A673 (cell line): ENCODE results near the gene WWC1. TPM values are rescaled to one million over a fixed set of nuclear protein-coding genes. Genes with fewer than 3 reads are reported as not detected.

Experiments
- BruUV-seq: library from RNA; stranded (reverse); fragments of 400-500 nt; replicated peaks from 2 replicates; lab custom pipeline; 2021; lab: Mats Ljungman, UMichigan
- CTCF ChIA-PET: fragments of 300-600 bp; sonication (Branson Sonifier 250); formaldehyde crosslinking; loops from one replicate; lab custom pipeline; 2022; ENCODE audit warnings: antibody characterized with exemption; lab: Charles Lee
- POLR2A ChIA-PET: fragments of 300-600 bp; sonication (Branson Sonifier 250); formaldehyde crosslinking; loops from one replicate; lab custom pipeline; 2022; ENCODE audit warnings: antibody characterized with exemption; ENCODE audit not compliant: low non-redundant PET; lab: Charles Lee
- DNase-seq: peaks from one replicate; pipeline ENCODE4 v3.0.0-alpha.2; 2015; ENCODE audit warnings: low spot score
- H3K27ac ChIP-seq: fragments of 200-600 bp; sonication (generic); 2 replicates; pipeline ENCODE4 v1.5.1; 2016; ENCODE audit warnings: mixed run types, low read depth, mild to moderate bottlenecking, mixed read lengths, antibody characterized with exemption, low read length; ENCODE audit not compliant: poor library complexity, severe bottlenecking
- H3K27me3 ChIP-seq: fragments of 200-600 bp; sonication (generic); replicated peaks from 2 replicates; pipeline ENCODE4 v1.6.1; 2017; ENCODE audit warnings: mixed run types, low read depth, mild to moderate bottlenecking, mixed read lengths, antibody characterized with exemption, low read length; ENCODE audit not compliant: insufficient read depth, poor library complexity
- H3K36me3 ChIP-seq: fragments of 200-600 bp; sonication (generic); 2 replicates; pipeline ENCODE4 v1.6.1; 2016; ENCODE audit warnings: mixed run types, mild to moderate bottlenecking, mixed read lengths, antibody characterized with exemption, low read length; ENCODE audit not compliant: insufficient read depth, poor library complexity, severe bottlenecking
- H3K4me1 ChIP-seq: fragments of 200-600 bp; sonication (generic); 2 replicates; pipeline ENCODE4 v1.6.1; 2017; ENCODE audit warnings: mixed run types, mild to moderate bottlenecking, mixed read lengths, antibody characterized with exemption, low read length; ENCODE audit not compliant: insufficient read depth, poor library complexity, severe bottlenecking
- H3K4me3 ChIP-seq: fragments of 200-600 bp; sonication (generic); 2 replicates; pipeline ENCODE4 v1.5.1; 2016; ENCODE audit warnings: low read depth, mixed run types, mild to moderate bottlenecking, mixed read lengths, low read length; ENCODE audit not compliant: poor library complexity, severe bottlenecking
- H3K9me3 ChIP-seq: fragments of 200-600 bp; sonication (generic); 2 replicates; pipeline ENCODE4 v1.6.1; 2016; ENCODE audit warnings: mixed run types, low read depth, mild to moderate bottlenecking, mixed read lengths, antibody characterized with exemption, low read length; ENCODE audit not compliant: poor library complexity, severe bottlenecking
- EZH2 ChIP-seq: fragments of 200-600 bp; sonication (generic); IDR thresholded peaks from 2 replicates; pipeline ENCODE4 v1.6.1; 2017; ENCODE audit warnings: borderline replicate concordance, low read depth, mild to moderate bottlenecking, mixed read lengths, antibody characterized with exemption, low read length; ENCODE audit not compliant: poor library complexity, severe bottlenecking
- intact Hi-C: fragments of 100-400 bp; cut with micrococcal nuclease; formaldehyde crosslinking; loops from one replicate; pipeline ENCODE4 v1.10.0; 2022; ENCODE audit not compliant: unreplicated experiment
- total RNA-seq: library from RNA; stranded (reverse); gene quantifications from 2 replicates; pipeline ENCODE4 v1.2.3, GENCODE V29; 2021
- TF ChIP-seq, protein P1 (sequence below): fragments of 300-800, 200-600 bp; sonication (generic); conservative IDR thresholded peaks from 2 replicates; pipeline ENCODE4 v1.5.1; 2017; ENCODE audit warnings: low read depth, mild to moderate bottlenecking, antibody characterized with exemption, low read length, moderate library complexity, mixed read lengths

The WWC1 gene
- total RNA-seq, 1 experiment from 2014 or later = 8.8 TPM

DNA sequence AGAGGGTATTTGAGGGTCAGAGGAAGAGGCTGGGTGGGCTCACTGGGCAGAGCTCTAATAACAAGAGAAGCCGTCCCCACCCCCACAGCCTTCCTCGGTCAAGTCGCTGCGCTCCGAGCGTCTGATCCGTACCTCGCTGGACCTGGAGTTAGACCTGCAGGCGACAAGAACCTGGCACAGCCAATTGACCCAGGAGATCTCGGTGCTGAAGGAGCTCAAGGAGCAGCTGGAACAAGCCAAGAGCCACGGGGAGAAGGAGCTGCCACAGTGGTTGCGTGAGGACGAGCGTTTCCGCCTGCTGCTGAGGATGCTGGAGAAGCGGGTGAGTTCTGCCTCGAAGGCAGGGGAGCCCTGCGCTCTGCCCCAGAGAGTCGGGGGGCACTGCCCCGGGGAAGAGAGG is 173.2 kb downstream of the WWC1 start:
- no peaks in the 10 kb centered on the region for H3K9me3 ChIP-seq
- no peak overlapping the region for H3K27ac ChIP-seq
- H3K36me3 ChIP-seq = no peaks in the 10 kb centered on the region
- ChIA-PET CTCF (no interaction called here), POLR2A (no interaction called here)
- TF ChIP-seq, protein P1, sequence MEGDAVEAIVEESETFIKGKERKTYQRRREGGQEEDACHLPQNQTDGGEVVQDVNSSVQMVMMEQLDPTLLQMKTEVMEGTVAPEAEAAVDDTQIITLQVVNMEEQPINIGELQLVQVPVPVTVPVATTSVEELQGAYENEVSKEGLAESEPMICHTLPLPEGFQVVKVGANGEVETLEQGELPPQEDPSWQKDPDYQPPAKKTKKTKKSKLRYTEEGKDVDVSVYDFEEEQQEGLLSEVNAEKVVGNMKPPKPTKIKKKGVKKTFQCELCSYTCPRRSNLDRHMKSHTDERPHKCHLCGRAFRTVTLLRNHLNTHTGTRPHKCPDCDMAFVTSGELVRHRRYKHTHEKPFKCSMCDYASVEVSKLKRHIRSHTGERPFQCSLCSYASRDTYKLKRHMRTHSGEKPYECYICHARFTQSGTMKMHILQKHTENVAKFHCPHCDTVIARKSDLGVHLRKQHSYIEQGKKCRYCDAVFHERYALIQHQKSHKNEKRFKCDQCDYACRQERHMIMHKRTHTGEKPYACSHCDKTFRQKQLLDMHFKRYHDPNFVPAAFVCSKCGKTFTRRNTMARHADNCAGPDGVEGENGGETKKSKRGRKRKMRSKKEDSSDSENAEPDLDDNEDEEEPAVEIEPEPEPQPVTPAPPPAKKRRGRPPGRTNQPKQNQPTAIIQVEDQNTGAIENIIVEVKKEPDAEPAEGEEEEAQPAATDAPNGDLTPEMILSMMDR = no peak
- TF ChIP-seq EZH2 = no peak
- no TSS peak for BruUV-seq
- H3K27me3 ChIP-seq = no peaks in the 10 kb centered on the region
- no peaks in the 10 kb centered on the region for H3K4me1 ChIP-seq
- H3K4me3 ChIP-seq = no peak overlapping the region
- no peak for DNase-seq
- intact Hi-C loops = no loop called here

DNA sequence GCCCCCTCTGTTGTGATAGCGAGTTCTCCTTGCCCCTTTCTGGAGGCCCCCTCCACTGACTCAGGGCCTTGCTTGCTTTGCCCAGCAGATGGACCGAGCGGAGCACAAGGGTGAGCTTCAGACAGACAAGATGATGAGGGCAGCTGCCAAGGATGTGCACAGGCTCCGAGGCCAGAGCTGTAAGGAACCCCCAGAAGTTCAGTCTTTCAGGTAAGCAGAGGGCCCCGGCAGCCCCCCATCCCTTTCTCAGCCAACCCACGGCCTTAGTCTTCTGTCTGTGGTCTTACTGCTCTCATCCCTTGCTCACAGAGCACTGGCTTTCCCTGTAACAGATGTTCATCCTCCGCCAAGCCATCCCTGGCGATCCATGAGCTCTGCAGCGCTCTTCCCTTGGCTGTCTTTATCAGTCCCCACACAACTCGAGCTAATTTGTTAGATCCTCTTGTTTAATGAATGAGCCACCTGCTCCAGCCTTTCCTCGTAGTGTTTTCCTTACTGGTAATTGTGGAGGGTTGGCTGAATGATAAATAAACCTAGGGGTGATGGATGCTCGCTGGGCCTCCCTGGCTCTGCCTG is 176.4 kb downstream of the WWC1 start:
- H3K36me3 ChIP-seq = no peaks in the 10 kb centered on the region
- H3K4me1 ChIP-seq = no peaks in the 10 kb centered on the region
- H3K27ac ChIP-seq = no peak overlapping the region
- no TSS peak for BruUV-seq
- TF ChIP-seq EZH2 = no peak
- TF ChIP-seq, protein P1 = no peak
- intact Hi-C loops = no loop called here
- CTCF ChIA-PET = no interaction called here
- no peak overlapping the region for H3K4me3 ChIP-seq
- DNase-seq = no peak
- no peaks in the 10 kb centered on the region for H3K27me3 ChIP-seq
- H3K9me3 ChIP-seq = no peaks in the 10 kb centered on the region
- POLR2A ChIA-PET = no interaction called here

DNA sequence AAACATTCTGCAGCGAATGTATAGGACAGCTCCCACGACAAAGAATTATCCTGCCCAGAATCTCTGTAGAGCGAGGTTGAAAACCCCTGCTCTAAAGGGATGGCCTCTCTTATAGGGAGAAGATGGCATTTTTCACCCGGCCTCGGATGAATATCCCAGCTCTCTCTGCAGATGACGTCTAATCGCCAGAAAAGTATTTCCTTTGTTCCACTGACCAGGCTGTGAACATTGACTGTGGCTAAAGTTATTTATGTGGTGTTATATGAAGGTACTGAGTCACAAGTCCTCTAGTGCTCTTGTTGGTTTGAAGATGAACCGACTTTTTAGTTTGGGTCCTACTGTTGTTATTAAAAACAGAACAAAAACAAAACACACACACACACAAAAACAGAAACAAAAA is 177.4 kb downstream of the WWC1 start:
- Histone ChIP-seq H3K27me3 (no peaks in the 10 kb centered on the region), H3K27ac (no peak overlapping the region), H3K36me3 (no peaks in the 10 kb centered on the region), H3K4me1 (no peaks in the 10 kb centered on the region), H3K4me3 (no peak overlapping the region), H3K9me3 (no peaks in the 10 kb centered on the region)
- TF ChIP-seq, protein P1 = no peak
- POLR2A ChIA-PET = no interaction called here
- CTCF ChIA-PET = no interaction called here
- no peak for DNase-seq
- BruUV-seq = no TSS peak
- intact Hi-C loops = no loop called here
